ENCODE measurements around the gene UFSP1. TPM values are rescaled to one million over a fixed set of nuclear protein-coding genes. Genes with fewer than 3 reads are reported as not detected.

UFSP1 gene
- total and polyA plus RNA-seq, 2 of the 13 experiments (the other 11 are each of a cell fraction or from before 2014, with no cell fraction given), result 0.65 to 3.3 TPM

- TF ChIP-seq NR2F6 (IDR thresholded peaks at IDR 0.05) (no peak), NR2F6 (CRISPR knock-in tag; IDR thresholded peaks at IDR 0.05) (no peak), THAP9 (CRISPR knock-in tag; IDR thresholded peaks at IDR 0.05; ENCODE audit: borderline replicate concordance) (peak; percentile 70; the same call in 1 of the 2 replicates), EED (CRISPR knock-in tag; IDR thresholded peaks at IDR 0.05) (peak; percentile 98), ETV6 (CRISPR knock-in tag; conservative IDR thresholded peaks at IDR 0.05) (no peak), ZSCAN30 (CRISPR knock-in tag; IDR thresholded peaks at IDR 0.05) (no peak), SP1 (IDR thresholded peaks at IDR 0.05) (no peak), SP1 (CRISPR knock-in tag; IDR thresholded peaks at IDR 0.05) (peak; percentile 31; the same call in 1 of the 2 replicates), ZNF549 (CRISPR knock-in tag; IDR thresholded peaks at IDR 0.05) (no peak), HNRNPUL1 (IDR thresholded peaks at IDR 0.05; ENCODE audit: low read depth, low read length) (no peak), ZFP36 (IDR thresholded peaks at IDR 0.05; ENCODE audit: borderline replicate concordance, low read depth, low read length, partially characterized antibody) (no peak), FOXP4 (CRISPR knock-in tag; IDR thresholded peaks at IDR 0.05) (no peak), MAFG (CRISPR knock-in tag; IDR thresholded peaks at IDR 0.05) (no peak), HMG20A (CRISPR knock-in tag; IDR thresholded peaks at IDR 0.05; ENCODE audit: borderline replicate concordance) (no peak), THYN1 (CRISPR knock-in tag; IDR thresholded peaks at IDR 0.05; ENCODE audit: borderline replicate concordance, low read depth) (no peak), HNRNPLL (IDR thresholded peaks at IDR 0.05; ENCODE audit: low read depth, low read length, poor library complexity, severe bottlenecking) (no peak), ATF7 (IDR thresholded peaks at IDR 0.05) (no peak), ATF7 (CRISPR knock-in tag; IDR thresholded peaks at IDR 0.05) (0 out of 2 replicates have a peak, but pooled peaks have one; percentile 31), ZIK1 (CRISPR knock-in tag; IDR thresholded peaks at IDR 0.05; ENCODE audit: borderline replicate concordance, low read depth) (0 out of 2 replicates have a peak, but pooled peaks have one; percentile 74), BATF2 (CRISPR knock-in tag; IDR thresholded peaks at IDR 0.05) (peak; percentile 28; the same call in 1 of the 2 replicates)
These were observed at the start of gene UFSP1 (continued) for GRCh38 chr7:100888988-100889750.

Data from HepG2 (cell line).